K562 (cell line): ENCODE data around the gene ZNF586.

Experiments
- BHLHE40 ChIP-seq: IDR thresholded peaks from 2 replicates; pipeline ENCODE4 v1.6.1; 2011; ENCODE audit warnings: low read length, improper control_type of control experiment
- NELFE ChIP-seq: IDR thresholded peaks from 2 replicates; pipeline ENCODE4 v1.6.1; 2011; ENCODE audit warnings: mild to moderate bottlenecking; ENCODE audit not compliant: insufficient read depth, insufficient read length
- POLR2AphosphoS2 ChIP-seq: IDR thresholded peaks from 2 replicates; pipeline ENCODE4 v1.6.1; 2012; ENCODE audit warnings: low read length, improper control_type of control experiment
- SREBF1 ChIP-seq: fragments of 150-350 bp; IDR thresholded peaks from 2 replicates; pipeline ENCODE4 v1.6.1; 2014; ENCODE audit warnings: antibody characterized with exemption, low read depth, low read length, borderline replicate concordance
- TF ChIP-seq, protein P1 (sequence below): fragments of 200-400 bp; formaldehyde crosslinking; IDR thresholded peaks from 2 replicates; pipeline ENCODE4 v1.6.1; 2017; ENCODE audit warnings: mild to moderate bottlenecking, low read depth, low read length, moderate library complexity
- TF ChIP-seq, protein P2 (sequence below), 3 experiments: IDR thresholded peaks in 2 of 3; conservative IDR thresholded peaks in 1 of 3; 2 replicates each; pipeline ENCODE4 v1.5.1; 2011 to 2012; ENCODE audit warnings: low read length in 3 of 3, mild to moderate bottlenecking in 3 of 3, control low read depth in 2 of 3, improper control_type of control experiment in 1 of 3, inconsistent platforms in 1 of 3, low read depth in 1 of 3, mixed read lengths in 1 of 3, moderate library complexity in 1 of 3; ENCODE audit not compliant: insufficient read depth in 2 of 3

DNA sequence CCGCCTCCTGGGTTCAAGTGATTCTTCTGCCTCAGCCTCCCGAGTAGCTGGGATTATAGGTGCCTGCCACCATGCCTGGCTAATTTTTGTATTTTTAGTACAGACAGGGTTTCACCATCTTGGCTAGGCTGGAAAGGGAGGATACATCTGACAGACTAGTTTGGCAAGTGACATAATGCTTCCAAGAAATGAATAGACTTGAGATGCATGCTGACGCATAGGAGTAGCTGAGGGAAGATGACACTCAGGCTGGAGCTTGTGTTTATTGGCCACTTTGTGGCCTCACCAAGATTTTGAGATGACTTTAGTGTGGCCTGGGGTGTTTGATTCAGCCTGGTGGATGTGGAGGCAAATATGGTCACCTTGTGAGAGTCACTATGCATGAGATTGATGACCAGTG, 4.0 kb downstream of the ZNF586 start:
- no peak for TF ChIP-seq NELFE
- TF ChIP-seq, protein P1, sequence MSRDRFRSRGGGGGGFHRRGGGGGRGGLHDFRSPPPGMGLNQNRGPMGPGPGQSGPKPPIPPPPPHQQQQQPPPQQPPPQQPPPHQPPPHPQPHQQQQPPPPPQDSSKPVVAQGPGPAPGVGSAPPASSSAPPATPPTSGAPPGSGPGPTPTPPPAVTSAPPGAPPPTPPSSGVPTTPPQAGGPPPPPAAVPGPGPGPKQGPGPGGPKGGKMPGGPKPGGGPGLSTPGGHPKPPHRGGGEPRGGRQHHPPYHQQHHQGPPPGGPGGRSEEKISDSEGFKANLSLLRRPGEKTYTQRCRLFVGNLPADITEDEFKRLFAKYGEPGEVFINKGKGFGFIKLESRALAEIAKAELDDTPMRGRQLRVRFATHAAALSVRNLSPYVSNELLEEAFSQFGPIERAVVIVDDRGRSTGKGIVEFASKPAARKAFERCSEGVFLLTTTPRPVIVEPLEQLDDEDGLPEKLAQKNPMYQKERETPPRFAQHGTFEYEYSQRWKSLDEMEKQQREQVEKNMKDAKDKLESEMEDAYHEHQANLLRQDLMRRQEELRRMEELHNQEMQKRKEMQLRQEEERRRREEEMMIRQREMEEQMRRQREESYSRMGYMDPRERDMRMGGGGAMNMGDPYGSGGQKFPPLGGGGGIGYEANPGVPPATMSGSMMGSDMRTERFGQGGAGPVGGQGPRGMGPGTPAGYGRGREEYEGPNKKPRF = no peak
- TF ChIP-seq POLR2AphosphoS2 = no peak
- TF ChIP-seq SREBF1 = no peak
- TF ChIP-seq, protein P2, sequence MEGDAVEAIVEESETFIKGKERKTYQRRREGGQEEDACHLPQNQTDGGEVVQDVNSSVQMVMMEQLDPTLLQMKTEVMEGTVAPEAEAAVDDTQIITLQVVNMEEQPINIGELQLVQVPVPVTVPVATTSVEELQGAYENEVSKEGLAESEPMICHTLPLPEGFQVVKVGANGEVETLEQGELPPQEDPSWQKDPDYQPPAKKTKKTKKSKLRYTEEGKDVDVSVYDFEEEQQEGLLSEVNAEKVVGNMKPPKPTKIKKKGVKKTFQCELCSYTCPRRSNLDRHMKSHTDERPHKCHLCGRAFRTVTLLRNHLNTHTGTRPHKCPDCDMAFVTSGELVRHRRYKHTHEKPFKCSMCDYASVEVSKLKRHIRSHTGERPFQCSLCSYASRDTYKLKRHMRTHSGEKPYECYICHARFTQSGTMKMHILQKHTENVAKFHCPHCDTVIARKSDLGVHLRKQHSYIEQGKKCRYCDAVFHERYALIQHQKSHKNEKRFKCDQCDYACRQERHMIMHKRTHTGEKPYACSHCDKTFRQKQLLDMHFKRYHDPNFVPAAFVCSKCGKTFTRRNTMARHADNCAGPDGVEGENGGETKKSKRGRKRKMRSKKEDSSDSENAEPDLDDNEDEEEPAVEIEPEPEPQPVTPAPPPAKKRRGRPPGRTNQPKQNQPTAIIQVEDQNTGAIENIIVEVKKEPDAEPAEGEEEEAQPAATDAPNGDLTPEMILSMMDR (IDR thresholded peaks at IDR 0.05 in 2 of 3, conservative IDR thresholded peaks at IDR 0.05 in 1 of 3; ENCODE audit: insufficient read depth in 2 of 3, low read depth in 1 of 3, low read length in 3 of 3) = no peak
- TF ChIP-seq BHLHE40 = no peak
